GM19395 (cell line): ENCODE results near the gene NAV2.

Experiments used
- ATAC-seq: cut with Tn5 transposase; IDR thresholded peaks from one replicate; pipeline ENCODE4 v1.9.1; 2021; ENCODE audit warnings: mild to moderate bottlenecking, moderate library complexity; ENCODE audit not compliant: unreplicated experiment

NAV2 gene

DNA sequence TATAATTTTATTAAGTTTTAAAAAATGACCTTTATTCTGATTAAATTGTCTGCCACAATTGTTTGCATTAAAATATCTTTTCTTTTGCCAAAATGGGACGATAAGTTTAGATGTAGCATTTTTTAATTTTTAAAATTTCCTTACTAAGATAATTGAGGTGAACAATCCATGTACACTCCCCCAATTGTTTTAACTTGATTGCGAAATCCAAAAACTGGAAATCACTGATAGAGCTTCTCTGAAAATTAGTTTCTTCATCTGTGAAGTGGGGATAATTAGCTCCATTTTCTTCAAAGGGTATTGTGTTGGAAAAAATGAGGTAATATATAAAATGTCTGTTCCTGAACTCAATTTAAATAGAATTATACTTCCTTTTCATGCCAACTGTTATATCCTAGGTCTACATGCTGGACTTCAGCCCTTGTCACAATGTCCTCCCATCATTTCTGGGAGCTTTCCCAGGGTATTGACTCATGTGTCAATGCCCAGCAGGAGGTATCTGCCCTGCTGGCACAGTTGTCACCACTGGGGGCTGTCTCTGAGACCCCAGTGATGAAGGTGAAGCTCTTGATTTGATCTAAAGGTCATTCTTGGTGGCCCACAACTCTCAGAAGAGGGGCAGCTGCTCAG, 28.7 kb upstream of the NAV2 start:
- no peak for ATAC-seq

- ATAC-seq = no peak
These were observed 26.4 kb upstream of the NAV2 start for GRCh38 chr11:19686234-19686633.

- ATAC-seq = no peak
These were observed 25.2 kb upstream of the NAV2 start for GRCh38 chr11:19687392-19687791.

DNA sequence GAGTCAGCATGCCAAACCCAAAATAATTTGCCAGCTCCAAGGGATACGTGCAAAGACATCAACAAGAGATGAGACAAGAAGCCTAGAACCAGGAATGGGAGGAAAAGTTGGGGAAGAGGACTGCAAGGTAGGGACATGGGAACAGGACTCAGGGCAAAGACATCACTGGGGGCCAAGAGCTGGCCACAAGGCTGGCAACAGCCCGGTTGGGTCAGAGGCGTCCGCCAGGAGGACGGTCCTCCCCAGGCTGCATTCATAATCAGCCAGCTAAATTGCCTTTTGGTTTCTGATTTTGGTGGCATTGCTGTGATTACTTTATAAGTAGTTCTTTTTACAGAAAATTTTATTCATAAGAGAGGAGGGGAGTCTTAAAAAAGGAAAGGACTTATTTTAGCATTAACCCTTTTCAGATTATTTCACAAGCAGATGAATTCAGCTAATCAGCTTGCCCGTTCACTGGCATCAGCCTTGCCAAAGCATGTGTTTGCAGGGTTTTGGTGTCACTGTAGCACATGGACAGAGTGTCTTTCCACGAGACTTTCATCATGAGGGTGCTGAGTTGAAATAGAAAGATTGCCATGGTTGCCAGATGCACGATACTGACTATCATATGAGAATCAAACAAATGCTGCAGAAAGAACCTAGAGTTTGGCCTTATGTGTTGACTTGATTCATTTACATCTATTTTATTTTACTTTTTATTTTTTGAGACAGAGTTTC, 23.2 kb upstream of the NAV2 start:
- no peak for ATAC-seq

GRCh38 chr11:19690885-19691284, 21.8 kb upstream of the NAV2 start:
- no peak for ATAC-seq

- no peak for ATAC-seq
These were observed 20.7 kb upstream of the NAV2 start for GRCh38 chr11:19691815-19692500.

- no peak for ATAC-seq
These were observed 19.5 kb upstream of the NAV2 start for GRCh38 chr11:19693146-19693545.

GRCh38 chr11:19694796-19695345, 17.8 kb upstream of the NAV2 start:
- ATAC-seq = no peak

- no peak for ATAC-seq
These were observed 16.6 kb upstream of the NAV2 start for GRCh38 chr11:19696073-19696472.

DNA sequence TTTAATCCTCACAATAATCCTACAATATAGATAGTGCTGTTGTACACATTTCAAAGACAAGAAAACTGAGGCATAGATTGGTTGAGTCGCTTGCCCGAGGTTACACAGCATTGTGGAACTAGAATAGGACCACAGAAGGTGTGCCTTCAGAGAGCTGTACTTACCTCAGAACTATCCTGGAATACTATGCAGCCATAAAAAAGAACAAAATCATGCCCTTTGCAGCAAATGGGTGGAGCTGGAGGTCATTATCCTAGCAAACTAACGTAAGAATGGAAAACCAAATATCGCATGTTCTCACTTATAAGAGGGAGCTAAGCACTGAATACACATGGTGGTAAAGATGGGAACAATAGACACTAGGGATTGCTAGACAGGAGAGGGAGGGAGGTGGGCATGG, 15.7 kb upstream of the NAV2 start:
- ATAC-seq = no peak

- no peak for ATAC-seq
These were observed 14.9 kb upstream of the NAV2 start for GRCh38 chr11:19697721-19698121.

GRCh38 chr11:19698493-19699292, 13.9 kb upstream of the NAV2 start:
- no peak for ATAC-seq

- no peak for ATAC-seq
These were observed 11.2 kb upstream of the NAV2 start for GRCh38 chr11:19701421-19701820.

DNA sequence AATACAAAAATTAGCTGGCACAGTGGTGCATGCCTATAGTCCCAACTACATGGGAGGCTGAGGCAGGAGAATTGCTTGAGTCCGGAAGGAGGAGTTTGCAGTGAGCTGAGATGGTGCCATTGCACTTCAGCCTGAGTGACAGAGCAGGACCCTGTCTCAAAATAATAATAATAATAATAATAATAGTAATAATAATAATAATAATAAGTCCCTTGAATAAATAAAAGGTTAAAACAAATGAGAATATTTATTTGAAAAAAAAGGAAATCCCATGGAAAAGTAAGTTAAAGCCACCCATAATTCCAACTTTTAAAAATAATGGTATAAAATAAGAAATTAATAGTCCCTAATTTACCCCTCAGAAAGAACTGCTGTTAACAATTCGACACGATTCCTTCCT, 10.0 kb upstream of the NAV2 start:
- no peak for ATAC-seq

DNA sequence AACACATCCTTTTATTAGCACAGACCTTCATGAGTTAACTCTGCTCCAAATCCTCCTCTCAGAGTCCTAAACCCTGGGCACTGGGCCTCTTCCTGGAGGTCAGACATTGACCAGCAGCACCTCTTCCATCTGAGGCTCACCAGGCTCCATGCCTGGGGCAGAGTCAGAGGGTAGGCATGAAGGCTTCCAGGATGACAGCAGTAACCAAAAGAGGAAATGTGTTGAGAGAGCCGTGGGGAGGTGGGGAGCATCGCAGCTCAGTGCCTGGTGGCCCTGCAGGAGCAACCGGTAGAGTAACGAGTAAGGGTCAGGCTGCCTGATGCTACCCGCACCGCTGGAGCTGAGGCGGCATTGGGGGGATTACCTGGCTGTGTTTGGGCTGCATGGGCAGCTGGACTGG, 9.4 kb upstream of the NAV2 start:
- ATAC-seq = no peak

GRCh38 chr11:19704213-19704612, 8.4 kb upstream of the NAV2 start:
- ATAC-seq = no peak

DNA sequence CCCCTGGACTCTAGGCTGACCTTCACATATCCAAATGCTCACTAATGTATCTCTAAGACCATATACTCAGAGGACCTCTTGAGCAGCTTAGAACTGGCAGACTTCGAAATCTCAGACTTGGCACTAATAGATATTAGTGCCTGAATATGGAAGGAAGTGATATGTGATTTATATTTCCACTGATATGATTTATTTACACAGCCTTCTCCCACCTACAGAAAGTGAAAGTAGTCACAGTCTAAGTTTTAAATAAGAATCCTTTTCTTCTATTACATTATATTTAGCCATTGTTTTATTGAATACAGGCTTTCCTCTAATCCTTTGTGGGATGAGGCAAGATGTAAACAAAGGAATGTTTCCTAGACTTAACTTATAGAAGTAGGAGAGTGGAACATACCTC, 6.7 kb upstream of the NAV2 start:
- ATAC-seq = no peak

DNA sequence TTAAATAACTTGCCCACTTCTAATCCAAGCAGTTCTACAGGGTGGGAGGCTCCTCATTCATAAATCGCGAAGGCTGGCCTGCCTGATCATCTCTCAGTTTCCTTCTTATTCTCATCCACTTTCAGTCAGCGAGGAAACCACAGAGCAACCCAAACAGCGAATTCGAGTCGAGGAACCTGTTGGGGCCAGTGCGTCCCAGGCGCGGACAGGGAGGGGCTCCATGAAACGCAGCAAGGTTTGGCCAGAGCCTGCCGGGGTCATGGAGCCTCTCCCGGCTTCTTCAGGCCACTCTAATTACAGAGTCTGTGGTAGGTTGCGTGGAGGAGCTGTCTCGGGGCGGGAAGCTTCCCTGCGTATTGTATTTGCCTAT, 741 bp upstream of the NAV2 start:
- ATAC-seq = peak; percentile 33

GRCh38 chr11:19713196-19714021, 772 bp downstream of the NAV2 start:
- peak; percentile 32 for ATAC-seq

GRCh38 chr11:19714022-19714386, 1.4 kb downstream of the NAV2 start:
- no peak for ATAC-seq
